GM20431 (cell line): ENCODE data around the gene ARHGEF25.
"Not testable (repeated sequence)": the region's sequence is repeated elsewhere in the genome, so short reads cannot be mapped to it uniquely, and the experiment has no call there.

Source experiments
- in situ Hi-C: fragments of 300-500 bp; cut with MseI, MboI; formaldehyde crosslinking; loops from one replicate; pipeline ENCODE4 v1.15.0; 2020; ENCODE audit warnings: low sequenced_read_pairs; ENCODE audit not compliant: unreplicated experiment

The ARHGEF25 gene

GRCh38 chr12:57611108-57611826 lies at the start of gene ARHGEF25:
Gene ARHGEF25, plus strand, starts transcription at chr12:57611435. Its CDS starts 460 bp downstream, at chr12:57611895.
- in situ Hi-C loops = no loop called here

GRCh38 chr12:57563358-57563757 lies 47.9 kb upstream of the ARHGEF25 start:
- in situ Hi-C loops = no loop called here

DNA sequence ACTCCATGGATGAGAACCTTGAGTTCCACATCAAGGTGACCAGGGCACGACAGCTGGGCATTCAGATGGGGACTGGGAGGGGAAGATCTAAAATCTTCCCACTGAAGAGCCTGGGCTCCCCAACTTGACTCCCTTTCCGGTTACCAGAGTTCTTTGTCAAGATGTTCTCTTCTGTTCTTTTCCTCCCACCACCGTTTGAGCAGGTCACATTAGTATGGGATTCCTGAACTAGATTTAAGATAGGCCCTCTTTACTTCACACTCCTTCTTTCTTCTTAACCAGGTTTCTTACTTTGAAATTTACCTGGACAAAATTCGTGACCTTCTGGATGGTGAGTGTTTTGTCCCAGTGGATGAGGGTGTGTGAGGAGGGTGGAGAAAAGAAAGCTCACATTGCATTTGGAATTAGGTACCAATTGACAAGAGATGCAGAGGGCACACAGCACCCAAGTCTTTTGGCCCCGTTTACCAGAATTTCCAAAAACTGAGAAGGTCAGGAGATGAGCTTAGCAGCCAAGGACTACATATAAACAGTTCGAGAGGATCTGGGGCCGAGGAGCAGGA lies 47.0 kb upstream of the ARHGEF25 start:
- in situ Hi-C loops = no loop called here

DNA sequence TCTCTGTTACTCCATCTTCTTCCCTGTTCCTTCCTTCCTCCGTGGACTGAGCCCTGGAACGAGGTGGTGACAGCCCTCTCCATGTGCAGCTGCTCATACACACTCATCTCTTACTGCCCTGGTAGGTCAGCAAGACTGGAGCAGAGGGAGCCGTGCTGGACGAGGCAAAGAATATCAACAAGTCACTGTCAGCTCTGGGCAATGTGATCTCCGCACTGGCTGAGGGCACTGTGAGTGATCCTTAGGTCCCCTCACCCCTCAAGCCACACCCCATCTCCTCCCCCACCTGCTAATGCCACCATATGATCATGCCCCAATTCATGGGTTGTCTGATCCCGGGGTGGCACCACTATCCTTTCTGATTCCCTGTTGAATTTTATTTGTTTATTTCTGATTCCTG lies 42.4 kb upstream of the ARHGEF25 start:
- in situ Hi-C loops = no loop called here

DNA sequence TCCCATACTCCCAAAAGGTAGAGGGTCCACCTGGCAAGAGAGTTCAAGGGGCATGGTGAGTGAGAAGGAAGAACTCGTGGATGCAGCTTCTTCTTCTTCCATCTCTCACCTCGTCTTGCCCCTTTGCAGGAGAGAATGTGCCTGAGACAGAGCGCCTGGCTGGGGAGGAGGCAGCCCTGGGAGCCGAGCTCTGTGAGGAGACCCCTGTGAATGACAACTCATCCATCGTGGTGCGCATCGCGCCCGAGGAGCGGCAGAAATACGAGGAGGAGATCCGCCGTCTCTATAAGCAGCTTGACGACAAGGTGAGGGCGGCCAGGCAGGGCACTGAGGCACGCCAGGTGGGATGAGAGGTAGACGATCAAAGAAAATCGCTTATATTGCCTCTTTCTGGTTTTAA lies 41.4 kb upstream of the ARHGEF25 start:
- in situ Hi-C loops = no loop called here

DNA sequence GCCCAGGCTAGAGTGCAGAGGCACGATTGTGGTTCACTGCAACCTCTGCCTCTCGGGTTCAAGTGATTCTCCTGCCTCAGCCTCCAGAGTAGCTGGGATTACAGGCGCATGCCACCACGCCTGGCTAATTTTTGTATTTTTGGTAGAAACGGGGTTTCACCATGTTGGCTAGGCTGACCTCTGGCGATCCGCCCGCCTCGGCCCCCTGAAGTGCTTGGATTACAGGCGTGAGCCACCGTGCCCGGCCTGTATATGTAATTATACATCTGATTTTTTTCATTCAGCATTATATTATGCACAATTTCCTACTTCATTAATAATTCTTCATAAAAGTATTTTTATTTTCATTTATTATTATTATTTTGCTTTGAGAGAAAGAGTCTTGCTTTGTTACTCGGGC lies 40.8 kb upstream of the ARHGEF25 start:
- in situ Hi-C loops = not testable (repeated sequence)

GRCh38 chr12:57571926-57572762 lies 39.1 kb upstream of the ARHGEF25 start:
- in situ Hi-C loops = no loop called here

GRCh38 chr12:57574795-57575194 lies 36.4 kb upstream of the ARHGEF25 start:
- in situ Hi-C loops = no loop called here

DNA sequence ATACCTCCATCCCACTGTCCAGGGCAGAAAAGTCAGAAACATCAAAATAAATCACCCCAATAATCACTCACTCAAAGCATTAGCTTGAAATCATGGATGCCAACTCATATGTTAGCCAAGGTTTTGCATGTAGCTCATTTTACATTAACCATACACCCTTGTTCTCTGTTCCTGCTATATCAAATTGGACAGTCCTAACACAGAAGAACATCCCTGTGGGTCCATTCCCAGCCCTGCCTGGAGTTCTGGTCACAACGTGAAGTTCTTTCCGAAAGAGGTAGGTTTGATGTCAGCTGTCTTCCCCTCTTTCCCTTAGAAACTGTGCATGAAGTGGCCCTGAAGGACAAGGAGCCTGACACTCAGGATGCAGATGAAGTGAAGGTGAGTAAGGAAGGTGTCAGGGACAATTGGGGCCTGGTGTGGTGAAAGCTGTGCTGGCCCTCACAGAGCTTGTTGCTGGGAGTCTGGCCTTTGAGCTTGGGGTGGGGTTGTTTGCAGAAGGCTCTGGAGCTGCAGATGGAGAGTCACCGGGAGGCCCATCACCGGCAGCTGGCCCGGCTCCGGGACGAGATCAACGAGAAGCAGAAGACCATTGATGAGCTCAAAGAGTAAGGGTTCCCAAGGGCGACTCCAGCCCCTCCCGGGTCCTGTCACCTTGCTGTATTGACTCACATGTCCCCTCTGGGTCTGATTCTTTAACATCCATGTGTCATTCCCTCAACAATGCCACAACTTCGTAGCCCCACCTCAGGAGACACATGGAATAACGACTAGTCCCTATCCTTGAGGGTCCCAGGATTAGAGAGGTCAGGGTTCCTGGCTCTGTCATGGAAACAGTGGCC lies 35.2 kb upstream of the ARHGEF25 start:
- in situ Hi-C loops = no loop called here

DNA sequence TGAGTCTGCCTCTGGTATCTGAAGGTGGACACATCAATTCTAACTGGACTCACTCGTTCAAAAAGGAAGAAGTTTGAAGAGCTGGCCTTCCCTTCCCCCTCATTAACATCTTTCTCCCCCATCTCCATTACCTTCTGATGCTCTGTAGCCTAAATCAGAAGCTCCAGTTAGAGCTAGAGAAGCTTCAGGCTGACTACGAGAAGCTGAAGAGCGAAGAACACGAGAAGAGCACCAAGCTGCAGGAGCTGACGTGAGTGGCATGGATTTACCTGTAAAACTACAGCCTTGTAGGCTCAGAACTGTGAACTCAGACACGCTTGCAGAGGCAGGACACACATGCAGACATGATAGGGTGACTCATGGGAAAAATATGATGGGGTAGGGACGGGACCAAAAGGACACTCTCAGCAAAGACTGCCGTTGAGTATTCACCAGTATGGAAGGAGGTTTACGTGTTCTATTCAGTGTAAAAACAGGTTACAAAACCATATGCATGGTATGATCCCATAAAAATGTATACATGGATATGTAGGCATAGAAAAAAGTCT lies 34.5 kb upstream of the ARHGEF25 start:
- in situ Hi-C loops = no loop called here

DNA sequence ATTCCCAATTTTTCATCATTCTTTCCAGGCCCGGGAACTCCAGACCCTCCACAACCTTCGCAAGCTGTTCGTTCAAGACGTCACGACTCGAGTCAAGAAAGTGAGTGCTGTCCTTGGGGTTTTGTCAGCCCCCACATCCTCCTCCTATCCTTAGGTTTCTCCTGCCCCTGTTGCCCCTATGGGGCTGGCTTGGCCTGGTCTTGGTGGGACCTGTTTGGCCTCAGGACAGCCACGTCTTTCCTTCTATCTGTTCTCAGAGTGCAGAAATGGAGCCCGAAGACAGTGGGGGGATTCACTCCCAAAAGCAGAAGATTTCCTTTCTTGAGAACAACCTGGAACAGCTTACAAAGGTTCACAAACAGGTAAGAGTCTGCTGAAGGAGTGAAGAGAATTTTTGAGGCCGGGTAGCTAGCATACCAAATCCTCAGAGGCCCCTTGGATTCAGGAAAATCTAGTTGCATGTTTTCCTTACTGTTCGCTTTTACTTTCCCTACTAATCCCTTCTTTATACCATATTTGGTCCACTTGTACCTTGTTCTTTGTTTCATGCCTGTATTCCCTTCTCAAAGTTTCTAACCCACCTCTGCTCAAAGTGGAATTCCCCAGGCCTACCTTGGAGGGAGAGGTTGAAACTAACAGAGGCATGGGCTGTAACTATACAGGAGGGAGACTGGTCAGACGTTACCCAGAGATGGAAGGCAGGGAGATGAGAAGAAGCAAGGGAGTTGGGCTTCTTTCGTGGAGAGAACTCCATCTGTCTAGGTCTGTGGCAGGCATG lies 33.1 kb upstream of the ARHGEF25 start:
- in situ Hi-C loops = no loop called here

GRCh38 chr12:57579011-57579410 lies 32.2 kb upstream of the ARHGEF25 start:
- in situ Hi-C loops = no loop called here

GRCh38 chr12:57579677-57580465 lies 31.4 kb upstream of the ARHGEF25 start:
- in situ Hi-C loops = loop anchor here (5.0 kb wide), 1 partner anchor 42 kb away; no protein-coding TSS in a partner anchor

GRCh38 chr12:57580466-57580795 lies 30.8 kb upstream of the ARHGEF25 start:
- in situ Hi-C loops = loop anchor here (5.0 kb wide), 1 partner anchor 42 kb away; no protein-coding TSS in a partner anchor

DNA sequence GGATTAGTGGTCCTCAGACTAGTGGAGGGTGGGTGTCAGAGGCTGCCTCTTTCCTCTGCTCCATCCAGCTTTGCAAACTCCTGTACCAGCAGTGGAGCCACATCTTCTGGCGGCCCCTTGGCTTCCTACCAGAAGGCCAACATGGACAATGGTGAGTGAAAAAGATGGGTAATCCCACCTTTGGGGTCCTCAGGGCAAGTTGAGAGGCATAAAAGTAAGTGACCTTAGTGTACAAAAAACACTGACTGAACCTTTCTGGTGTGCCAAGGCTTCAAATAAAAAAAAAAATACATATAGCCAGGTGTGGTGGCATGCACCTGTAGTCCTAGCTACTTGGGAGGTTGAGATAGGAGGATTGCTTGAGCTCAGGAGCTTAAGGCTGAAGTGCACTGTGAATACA lies 29.4 kb upstream of the ARHGEF25 start:
- in situ Hi-C loops = loop anchor here (5.0 kb wide), 1 partner anchor 40 kb away; no protein-coding TSS in a partner anchor

GRCh38 chr12:57582440-57582839 lies 28.8 kb upstream of the ARHGEF25 start:
- in situ Hi-C loops = loop anchor here (5.0 kb wide), 1 partner anchor 40 kb away; no protein-coding TSS in a partner anchor

DNA sequence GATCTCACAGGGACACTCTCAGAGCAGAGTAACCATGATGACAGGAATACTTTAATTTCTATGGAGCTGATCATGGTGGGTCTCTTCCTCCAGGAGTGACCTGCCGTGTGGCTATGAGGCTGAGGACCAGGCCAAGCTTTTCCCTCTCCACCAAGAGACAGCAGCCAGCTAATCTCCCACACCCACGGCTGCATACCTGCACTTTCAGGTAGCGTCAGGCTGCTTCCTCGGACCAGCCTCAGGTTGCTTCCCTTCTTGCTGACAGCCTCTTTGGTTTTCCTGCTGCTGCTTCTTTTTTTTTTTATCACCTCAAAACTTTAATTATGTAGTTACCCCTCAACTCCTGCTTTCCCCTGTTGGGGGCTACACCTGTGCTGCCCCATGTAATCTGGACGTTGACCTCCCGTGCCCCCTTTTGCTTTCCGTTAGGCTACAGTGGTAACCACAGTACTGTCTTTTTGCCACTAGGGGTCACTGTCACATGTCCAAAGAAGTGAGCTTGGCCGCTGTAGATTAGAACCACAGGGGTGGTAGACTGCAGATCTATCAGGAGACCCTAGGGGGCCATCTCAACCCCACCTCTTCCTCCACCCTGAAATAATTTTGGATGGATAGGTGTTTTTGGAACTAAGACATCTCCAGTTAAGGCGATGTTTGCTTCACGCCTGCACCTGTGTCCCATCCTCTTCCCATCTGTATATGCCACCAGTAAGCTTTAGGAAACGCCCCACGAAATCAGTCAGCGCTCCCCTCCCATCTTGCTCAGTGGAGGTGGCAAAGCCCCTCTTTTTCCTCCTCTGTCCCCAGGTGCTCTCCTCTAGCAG lies 28.0 kb upstream of the ARHGEF25 start:
- in situ Hi-C loops = loop anchor here (5.0 kb wide), 1 partner anchor 39 kb away; no protein-coding TSS in a partner anchor
